ENCODE data around the gene PTPRT. TPM values are rescaled to one million over a fixed set of nuclear protein-coding genes. Genes with fewer than 3 reads are reported as not detected.
"Not testable (repeated sequence)": the region's sequence is repeated elsewhere in the genome, so short reads cannot be mapped to it uniquely, and the experiment has no call there.

Gene PTPRT
- total RNA-seq, 1 donor from 2014 or later, result not detected

- Mint-ChIP-seq H3K27me3 (ENCODE audit: low read depth) (no peaks in the 10 kb centered on the region), H3K4me1 (ENCODE audit: low read depth) (no peaks in the 10 kb centered on the region), H3K4me3 (ENCODE audit: unreplicated experiment) (no peak overlapping the region), H3K27ac (ENCODE audit: unreplicated experiment) (no peak overlapping the region), H3K36me3 (ENCODE audit: low read depth) (no peaks in the 10 kb centered on the region), H3K9me3 (ENCODE audit: low read depth) (peaks cover 24% of the 10 kb centered on the region)
- DNase-seq (ENCODE audit: low spot score), result no peak
- TF ChIP-seq CTCF (IDR thresholded peaks at IDR 0.05), result no peak
These were observed 935.0 kb downstream of the PTPRT start for GRCh38 chr20:42254673-42255072.

- TF ChIP-seq CTCF (IDR thresholded peaks at IDR 0.05), result no peak
- Mint-ChIP-seq H3K4me1 (ENCODE audit: low read depth) (no peaks in the 10 kb centered on the region), H3K27me3 (ENCODE audit: low read depth) (no peaks in the 10 kb centered on the region), H3K4me3 (ENCODE audit: unreplicated experiment) (no peak overlapping the region), H3K36me3 (ENCODE audit: low read depth) (no peaks in the 10 kb centered on the region), H3K9me3 (ENCODE audit: low read depth) (peaks cover 29% of the 10 kb centered on the region), H3K27ac (ENCODE audit: unreplicated experiment) (no peak overlapping the region)
- no peak for DNase-seq (ENCODE audit: low spot score)
These were observed 937.6 kb downstream of the PTPRT start for GRCh38 chr20:42252116-42252515.

GRCh38 chr20:42218621-42219374 is 970.9 kb downstream of the PTPRT start:
- peaks cover 37% of the 10 kb centered on the region for H3K9me3 Mint-ChIP-seq (ENCODE audit: low read depth)
- H3K27me3 Mint-ChIP-seq (ENCODE audit: low read depth), result no peaks in the 10 kb centered on the region
- no peak for DNase-seq (ENCODE audit: low spot score)
- H3K36me3 Mint-ChIP-seq (ENCODE audit: low read depth), result no peaks in the 10 kb centered on the region
- no peak overlapping the region for H3K4me3 Mint-ChIP-seq (ENCODE audit: unreplicated experiment)
- no peak overlapping the region for H3K27ac Mint-ChIP-seq (ENCODE audit: unreplicated experiment)
- H3K4me1 Mint-ChIP-seq (ENCODE audit: low read depth), result no peaks in the 10 kb centered on the region
- TF ChIP-seq CTCF (IDR thresholded peaks at IDR 0.05), result no peak

GRCh38 chr20:42214074-42214473 is 975.6 kb downstream of the PTPRT start:
- Mint-ChIP-seq H3K4me3 (ENCODE audit: unreplicated experiment) (no peak overlapping the region), H3K9me3 (ENCODE audit: low read depth) (peaks cover 44% of the 10 kb centered on the region), H3K27ac (ENCODE audit: unreplicated experiment) (no peak overlapping the region), H3K36me3 (ENCODE audit: low read depth) (no peaks in the 10 kb centered on the region), H3K4me1 (ENCODE audit: low read depth) (no peaks in the 10 kb centered on the region), H3K27me3 (ENCODE audit: low read depth) (no peaks in the 10 kb centered on the region)
- TF ChIP-seq CTCF (IDR thresholded peaks at IDR 0.05), result no peak
- DNase-seq (ENCODE audit: low spot score), result no peak

GRCh38 chr20:42212391-42212790 is 977.3 kb downstream of the PTPRT start:
- no peak for TF ChIP-seq CTCF (IDR thresholded peaks at IDR 0.05)
- no peaks in the 10 kb centered on the region for H3K27me3 Mint-ChIP-seq (ENCODE audit: low read depth)
- H3K4me3 Mint-ChIP-seq (ENCODE audit: unreplicated experiment), result no peak overlapping the region
- DNase-seq (ENCODE audit: low spot score), result no peak
- peaks cover 34% of the 10 kb centered on the region for H3K9me3 Mint-ChIP-seq (ENCODE audit: low read depth)
- no peaks in the 10 kb centered on the region for H3K4me1 Mint-ChIP-seq (ENCODE audit: low read depth)
- no peaks in the 10 kb centered on the region for H3K36me3 Mint-ChIP-seq (ENCODE audit: low read depth)
- H3K27ac Mint-ChIP-seq (ENCODE audit: unreplicated experiment), result no peak overlapping the region

GRCh38 chr20:42206557-42206956 is 983.1 kb downstream of the PTPRT start:
- H3K36me3 Mint-ChIP-seq (ENCODE audit: low read depth); DNase-seq (ENCODE audit: low spot score); H3K27me3 Mint-ChIP-seq (ENCODE audit: low read depth); H3K4me3 Mint-ChIP-seq (ENCODE audit: unreplicated experiment); H3K27ac Mint-ChIP-seq (ENCODE audit: unreplicated experiment); H3K4me1 Mint-ChIP-seq (ENCODE audit: low read depth): not testable (repeated sequence)
- peaks cover 19% of the 10 kb centered on the region for H3K9me3 Mint-ChIP-seq (ENCODE audit: low read depth)

Data from chondrocyte (in vitro differentiated cells).